Measurements from ENCODE around the gene COL18A1. TPM values are rescaled to one million over a fixed set of nuclear protein-coding genes. Genes with fewer than 3 reads are reported as not detected.

Gene COL18A1
- total RNA-seq, 1 donor from 2014 or later: 515 TPM

- no peak for TF ChIP-seq CTCF (IDR thresholded peaks at IDR 0.05)
- DNase-seq (ENCODE audit: extremely low spot score, unreplicated experiment): no peak
- H3K4me3 Mint-ChIP-seq (ENCODE audit: unreplicated experiment): no peak overlapping the region
- H3K4me1 Mint-ChIP-seq (ENCODE audit: unreplicated experiment): peaks cover 50% of the 10 kb centered on the region
- H3K27me3 Mint-ChIP-seq (ENCODE audit: unreplicated experiment): no peaks in the 10 kb centered on the region
- H3K27ac Mint-ChIP-seq (ENCODE audit: unreplicated experiment): no peak overlapping the region
- H3K36me3 Mint-ChIP-seq (ENCODE audit: unreplicated experiment): peaks cover 8% of the 10 kb centered on the region
- no peaks in the 10 kb centered on the region for H3K9me3 Mint-ChIP-seq (ENCODE audit: unreplicated experiment)
Observed at GRCh38 chr21:45411810-45412206, 6.8 kb downstream of the COL18A1 start.

- H3K9me3 Mint-ChIP-seq (ENCODE audit: unreplicated experiment): no peaks in the 10 kb centered on the region
- DNase-seq (ENCODE audit: extremely low spot score, unreplicated experiment): no peak
- H3K27me3 Mint-ChIP-seq (ENCODE audit: unreplicated experiment): no peaks in the 10 kb centered on the region
- H3K36me3 Mint-ChIP-seq (ENCODE audit: unreplicated experiment): peaks cover 10% of the 10 kb centered on the region
- H3K4me3 Mint-ChIP-seq (ENCODE audit: unreplicated experiment): no peak overlapping the region
- H3K4me1 Mint-ChIP-seq (ENCODE audit: unreplicated experiment): peaks cover 47% of the 10 kb centered on the region
- H3K27ac Mint-ChIP-seq (ENCODE audit: unreplicated experiment): no peak overlapping the region
- TF ChIP-seq CTCF (IDR thresholded peaks at IDR 0.05): no peak
Observed at GRCh38 chr21:45412491-45412890, 7.5 kb downstream of the COL18A1 start.

DNA sequence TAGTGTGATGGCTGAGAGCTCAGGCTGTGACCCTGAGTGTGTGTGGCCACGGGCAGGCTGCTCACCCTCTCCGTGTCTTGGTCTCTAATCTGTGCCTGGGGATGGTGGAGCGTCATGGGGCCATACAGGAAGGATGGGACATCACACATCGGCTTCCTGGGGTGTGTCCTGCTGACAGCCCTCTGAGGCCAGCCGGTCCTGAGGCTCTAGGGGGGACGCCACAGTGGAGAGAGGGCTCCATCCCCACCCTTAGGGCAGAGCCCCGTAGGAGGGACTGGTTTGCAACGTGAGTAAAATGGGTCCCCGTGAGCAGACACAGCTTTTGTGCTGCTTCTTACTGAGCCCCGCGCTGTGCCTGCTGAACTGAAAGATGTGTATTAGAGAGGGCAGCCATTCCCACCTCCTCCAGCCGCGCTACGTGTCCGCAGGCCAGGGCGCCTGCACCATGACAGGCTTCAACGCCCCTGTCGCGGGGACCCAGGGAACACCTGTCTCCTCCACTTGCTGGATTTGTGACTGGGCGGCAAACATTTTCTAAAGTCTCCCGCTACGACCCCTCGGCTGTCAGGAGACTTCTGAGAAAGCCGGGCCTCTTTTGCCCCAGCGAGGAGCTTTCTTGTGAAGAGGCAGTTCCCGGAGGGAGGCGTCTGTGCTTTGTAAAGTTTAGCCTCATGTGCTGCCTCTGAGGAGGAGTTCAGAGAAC lies 8.1 kb downstream of the COL18A1 start:
- no peaks in the 10 kb centered on the region for H3K9me3 Mint-ChIP-seq (ENCODE audit: unreplicated experiment)
- no peak for TF ChIP-seq CTCF (IDR thresholded peaks at IDR 0.05)
- no peak overlapping the region for H3K4me3 Mint-ChIP-seq (ENCODE audit: unreplicated experiment)
- peaks cover 43% of the 10 kb centered on the region for H3K4me1 Mint-ChIP-seq (ENCODE audit: unreplicated experiment)
- peaks cover 10% of the 10 kb centered on the region for H3K36me3 Mint-ChIP-seq (ENCODE audit: unreplicated experiment)
- no peaks in the 10 kb centered on the region for H3K27me3 Mint-ChIP-seq (ENCODE audit: unreplicated experiment)
- DNase-seq (ENCODE audit: extremely low spot score, unreplicated experiment): no peak
- no peak overlapping the region for H3K27ac Mint-ChIP-seq (ENCODE audit: unreplicated experiment)

DNA sequence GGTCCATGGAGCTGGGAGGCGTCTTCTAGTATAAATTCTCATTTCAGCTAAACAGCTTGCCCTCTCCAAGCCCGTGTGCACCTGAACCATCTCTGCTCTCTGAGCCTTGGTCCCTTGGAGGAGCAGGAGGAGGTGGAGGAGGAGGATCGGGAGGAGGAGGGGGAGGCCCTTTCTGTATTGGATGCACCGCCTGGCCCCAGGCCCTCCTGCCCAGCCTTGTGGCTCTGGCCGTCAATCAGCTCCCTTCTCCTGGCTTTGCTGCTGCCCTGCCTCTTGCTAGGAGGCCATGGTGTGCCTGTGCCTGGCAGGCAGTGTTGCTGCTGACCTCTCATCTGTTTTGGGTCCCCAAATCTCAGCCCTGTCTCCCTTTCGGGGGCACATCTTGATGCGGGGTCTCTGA lies 9.0 kb downstream of the COL18A1 start:
- no peak for DNase-seq (ENCODE audit: extremely low spot score, unreplicated experiment)
- Mint-ChIP-seq H3K4me1 (ENCODE audit: unreplicated experiment) (peaks cover 38% of the 10 kb centered on the region), H3K4me3 (ENCODE audit: unreplicated experiment) (no peak overlapping the region), H3K27ac (ENCODE audit: unreplicated experiment) (peak overlapping the region; percentile 50), H3K36me3 (ENCODE audit: unreplicated experiment) (peaks cover 10% of the 10 kb centered on the region), H3K27me3 (ENCODE audit: unreplicated experiment) (no peaks in the 10 kb centered on the region), H3K9me3 (ENCODE audit: unreplicated experiment) (no peaks in the 10 kb centered on the region)
- TF ChIP-seq CTCF (IDR thresholded peaks at IDR 0.05): no peak

DNA sequence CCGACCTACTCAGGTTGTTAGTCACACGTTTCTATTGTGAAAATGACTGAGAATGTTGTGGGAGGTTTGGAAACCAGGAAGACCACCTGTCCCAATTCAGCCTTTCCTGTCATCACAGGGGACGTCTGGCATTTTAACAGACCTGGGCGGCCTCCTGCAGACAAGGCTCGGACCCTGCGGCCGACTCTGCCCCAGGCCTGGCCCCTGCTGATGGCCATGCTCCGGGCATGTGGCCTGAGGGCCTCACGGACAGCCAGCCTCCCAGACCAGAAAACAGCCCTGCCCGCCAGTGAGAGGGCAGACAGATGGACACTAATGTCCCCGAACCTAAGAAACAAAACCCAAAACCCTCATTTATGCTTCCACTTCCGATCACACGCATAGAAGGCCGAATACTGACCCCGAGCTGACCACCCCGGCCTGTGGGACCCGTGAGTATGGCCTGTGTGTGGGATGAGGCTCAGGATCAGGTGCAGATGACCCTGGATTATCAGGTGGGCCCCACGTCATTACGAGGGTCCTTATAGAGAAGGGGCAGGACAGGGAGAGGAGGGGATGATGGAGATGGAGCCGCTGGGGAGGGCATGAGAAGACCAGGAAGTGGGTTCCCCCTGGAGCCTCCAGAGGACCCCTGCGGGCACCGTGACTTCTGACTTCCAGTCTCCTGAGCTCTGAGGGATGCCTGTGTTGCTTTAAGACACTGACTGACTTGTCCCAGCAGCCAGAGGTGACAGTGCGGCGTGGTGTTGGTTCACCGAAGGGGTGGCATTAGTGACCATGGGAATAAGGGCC lies 9.6 kb downstream of the COL18A1 start:
- no peak for TF ChIP-seq CTCF (IDR thresholded peaks at IDR 0.05)
- H3K4me1 Mint-ChIP-seq (ENCODE audit: unreplicated experiment): peaks cover 35% of the 10 kb centered on the region

More for the DNA sequence above, 9.6 kb downstream of the COL18A1 start:
- Mint-ChIP-seq H3K27ac (ENCODE audit: unreplicated experiment) (peak overlapping the region; percentile 59), H3K27me3 (ENCODE audit: unreplicated experiment) (no peaks in the 10 kb centered on the region), H3K4me3 (ENCODE audit: unreplicated experiment) (no peak overlapping the region), H3K9me3 (ENCODE audit: unreplicated experiment) (no peaks in the 10 kb centered on the region), H3K36me3 (ENCODE audit: unreplicated experiment) (peaks cover 10% of the 10 kb centered on the region)
- no peak for DNase-seq (ENCODE audit: extremely low spot score, unreplicated experiment)

All from osteocyte (in vitro differentiated cells).